PC-3 (cell line): Measurements from ENCODE around the gene PCBP1. TPM values are rescaled to one million over a fixed set of nuclear protein-coding genes. Genes with fewer than 3 reads are reported as not detected.
A peak's percentile ranks its signal among the peaks of the same experiment; 100 is the strongest.

Source experiments
- ATAC-seq: fragments of 200-7000 bp; cut with Tn5 transposase; 2 replicates; pipeline ENCODE4 v1.9.1; 2020; ENCODE audit warnings: mild to moderate bottlenecking, moderate library complexity
- BruUV-seq: library from RNA; stranded (reverse); fragments of 400-500 nt; replicated peaks from 2 replicates; lab custom pipeline; 2021; lab: Mats Ljungman, UMichigan
- CTCF ChIA-PET: fragments of 300-600 bp; sonication (Branson Sonifier 250); formaldehyde crosslinking; loops from one replicate; lab custom pipeline; 2022; ENCODE audit warnings: antibody characterized with exemption; lab: Charles Lee
- POLR2A ChIA-PET: fragments of 300-600 bp; sonication (Branson Sonifier 250); formaldehyde crosslinking; loops from one replicate; lab custom pipeline; 2022; ENCODE audit warnings: antibody characterized with exemption; ENCODE audit not compliant: unreplicated experiment; lab: Charles Lee
- DNase-seq: peaks from one replicate; pipeline ENCODE4 v3.0.0-alpha.2; 2015
- H2AFZ ChIP-seq: fragments of 300-600 bp; sonication (generic); 2 replicates; pipeline ENCODE4 v1.6.0; 2016; ENCODE audit warnings: antibody characterized with exemption, low read length
- H3F3A ChIP-seq: fragments of 300-600 bp; sonication (generic); one replicate; pipeline ENCODE4 v1.6.0; 2017; ENCODE audit warnings: antibody characterized with exemption, low read length, control low read depth, mild to moderate bottlenecking; ENCODE audit not compliant: unreplicated experiment
- H3K27ac ChIP-seq: fragments of 300-600 bp; sonication (generic); 2 replicates; pipeline ENCODE4 v1.5.1; 2016; ENCODE audit warnings: mild to moderate bottlenecking, low read length
- H3K27me3 ChIP-seq: fragments of 300-600 bp; sonication (generic); 2 replicates; pipeline ENCODE4 v1.6.1; 2016; ENCODE audit warnings: low read length, mixed read lengths
- H3K36me3 ChIP-seq: fragments of 300-600 bp; sonication (generic); 2 replicates; pipeline ENCODE4 v1.6.1; 2016; ENCODE audit warnings: low read depth, mixed run types, low read length, mixed read lengths
- H3K4me1 ChIP-seq: fragments of 300-600 bp; sonication (generic); 2 replicates; pipeline ENCODE4 v1.5.1; 2016; ENCODE audit warnings: low read length; ENCODE audit not compliant: insufficient read depth
- H3K4me2 ChIP-seq: fragments of 300-600 bp; sonication (generic); 2 replicates; pipeline ENCODE4 v1.6.0; 2016; ENCODE audit warnings: low read length
- H3K4me3 ChIP-seq: fragments of 300-600 bp; sonication (generic); 2 replicates; pipeline ENCODE4 v1.5.1; 2016; ENCODE audit warnings: mild to moderate bottlenecking, low read length, mixed read lengths
- H3K79me2 ChIP-seq: fragments of 300-600 bp; sonication (generic); 2 replicates; pipeline ENCODE4 v1.6.1; 2017; ENCODE audit warnings: low read length, mixed read lengths
- H3K9ac ChIP-seq: fragments of 300-600 bp; sonication (generic); 2 replicates; pipeline ENCODE4 v1.6.0; 2016; ENCODE audit warnings: mild to moderate bottlenecking, low read length
- H3K9me2 ChIP-seq: fragments of 300-600 bp; sonication (generic); replicated peaks from 2 replicates; pipeline ENCODE4 v1.6.1; 2016; ENCODE audit warnings: mixed run types, low read length, mixed read lengths
- H3K9me3 ChIP-seq: fragments of 300-600 bp; sonication (generic); 2 replicates; pipeline ENCODE4 v1.6.1; 2016; ENCODE audit warnings: low read length, mixed read lengths
- H4K20me1 ChIP-seq: fragments of 300-600 bp; sonication (generic); 2 replicates; pipeline ENCODE4 v1.6.1; 2016; ENCODE audit warnings: low read length, mixed read lengths
- CTCF ChIP-seq: fragments of 300-600 bp; sonication (generic); conservative IDR thresholded peaks from 2 replicates; pipeline ENCODE4 v1.5.1; 2017; ENCODE audit warnings: antibody characterized with exemption, low read depth, mild to moderate bottlenecking, low read length
- EZH2 ChIP-seq: fragments of 300-600 bp; sonication (generic); IDR thresholded peaks from one replicate; pipeline ENCODE4 v1.6.1; 2017; ENCODE audit warnings: antibody characterized with exemption, mild to moderate bottlenecking, low read length; ENCODE audit not compliant: unreplicated experiment
- EZH2phosphoT487 ChIP-seq: fragments of 300-600 bp; sonication (generic); IDR thresholded peaks from 2 replicates; pipeline ENCODE4 v1.6.1; 2018; ENCODE audit warnings: mild to moderate bottlenecking, antibody characterized with exemption, low read length, borderline replicate concordance
- intact Hi-C: fragments of 100-400 bp; cut with micrococcal nuclease; formaldehyde crosslinking; loops from 2 replicates; pipeline ENCODE4 v1.9.0; 2023
- total RNA-seq: library from RNA; depleted of rRNA; stranded (reverse); fragments of >200 nt; gene quantifications from 2 replicates; pipeline ENCODE4 v1.2.3, GENCODE V29; 2014

PCBP1 gene
- total RNA-seq, 1 experiment from 2014 or later: 39.2 TPM

DNA sequence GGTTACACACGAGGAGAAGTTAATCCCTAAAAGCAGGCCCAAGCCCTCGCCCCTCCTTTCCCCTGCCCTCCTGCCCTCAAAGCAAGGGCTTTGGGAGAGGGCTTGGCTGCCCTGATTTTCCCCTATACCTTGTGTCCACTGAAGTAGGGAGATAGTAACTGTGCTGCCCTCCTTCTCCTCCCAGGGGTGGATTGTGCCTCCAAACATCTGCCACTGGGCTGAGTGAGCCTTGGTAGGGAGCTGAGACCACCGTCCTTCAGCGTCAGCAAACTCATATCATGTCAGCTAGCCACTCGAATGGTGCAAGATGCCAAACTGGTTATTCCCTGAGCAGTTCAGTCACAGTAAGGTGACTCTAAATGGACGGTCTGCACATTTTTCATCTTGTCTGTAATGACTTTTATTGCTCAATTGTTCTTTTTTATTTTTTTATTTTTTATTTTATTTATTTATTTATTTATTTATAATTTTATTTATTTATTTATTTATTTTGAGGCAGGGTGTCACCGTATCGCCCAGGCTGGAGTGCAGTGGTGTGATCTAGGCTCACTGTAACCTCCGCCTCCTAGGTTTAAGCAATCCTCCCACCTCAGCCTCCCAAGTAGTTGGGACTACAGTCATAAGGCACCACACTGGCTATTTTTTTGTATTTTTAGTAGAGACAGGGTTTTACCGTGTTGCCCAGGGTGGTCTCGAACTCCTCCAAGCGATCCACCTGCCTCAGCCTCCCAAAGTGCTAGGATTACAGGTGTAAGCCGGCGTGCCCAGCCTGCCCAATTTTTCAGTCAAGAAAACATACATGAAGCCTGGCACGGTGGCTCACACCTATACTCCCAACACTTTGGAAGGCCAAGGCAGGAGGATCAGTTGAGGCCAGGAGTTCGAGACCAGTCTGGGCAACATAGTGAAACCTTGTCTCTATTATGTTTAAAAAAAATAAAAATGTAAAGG, 8.7 kb downstream of the PCBP1 start:
- Histone ChIP-seq H3K9me3 (no peaks in the 10 kb centered on the region), H3K9ac (peak overlapping the region; percentile 45; the same call in 1 of the 2 replicates), H3K4me3 (no peak overlapping the region), H3K4me1 (peaks cover 16% of the 10 kb centered on the region), H3K27ac (peak overlapping the region; percentile 56), H2AFZ (0 out of 2 replicates have a peak overlapping the region, but pooled peaks have one; percentile 16), H4K20me1 (no peaks in the 10 kb centered on the region), H3K9me2 (no peaks in the 10 kb centered on the region), H3K4me2 (0 out of 2 replicates have a peak overlapping the region, but pooled peaks have one; percentile 14), H3K27me3 (no peaks in the 10 kb centered on the region), H3K79me2 (no peaks in the 10 kb centered on the region), H3F3A (no peaks in the 10 kb centered on the region), H3K36me3 (no peaks in the 10 kb centered on the region)
- ChIA-PET POLR2A (interaction anchor here (0.6 to 1.0 kb wide), 2 partner anchors 32 to 182 kb away, joined by 4 to 5 read pairs; no protein-coding TSS in a partner anchor), CTCF (no interaction called here)
- ATAC-seq (no peak), DNase-seq (no peak)
- no peak for TF ChIP-seq EZH2
- TF ChIP-seq EZH2phosphoT487: no peak
- TF ChIP-seq CTCF: no peak
- BruUV-seq: no TSS peak
- intact Hi-C loops: no loop called here

DNA sequence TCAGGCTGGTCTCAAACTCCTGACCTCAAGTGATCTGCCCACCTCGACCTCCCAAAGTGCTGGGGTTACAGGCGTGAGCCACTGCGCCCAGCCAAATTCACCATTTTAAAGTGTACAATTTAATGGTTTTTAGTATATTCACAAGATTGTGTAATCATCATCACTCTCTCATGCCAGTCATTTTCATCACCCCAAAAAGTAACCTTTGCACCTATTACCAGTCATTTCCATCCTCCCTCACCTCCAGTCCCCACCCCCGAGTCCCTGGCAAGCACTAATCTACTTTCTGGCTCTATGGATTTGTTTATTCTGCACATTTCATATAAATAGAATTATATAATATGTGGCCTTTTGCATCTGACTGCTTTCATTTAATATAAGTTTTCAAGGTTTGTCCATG, 10.8 kb downstream of the PCBP1 start:
- peaks cover 16% of the 10 kb centered on the region for H3K4me1 ChIP-seq
- POLR2A ChIA-PET: no interaction called here
- CTCF ChIA-PET: no interaction called here

More for the DNA sequence above, 10.8 kb downstream of the PCBP1 start:
- Histone ChIP-seq H3K79me2 (no peaks in the 10 kb centered on the region), H3K36me3 (no peaks in the 10 kb centered on the region), H3K27ac (no peak overlapping the region), H3K9me2 (no peaks in the 10 kb centered on the region), H2AFZ (no peak overlapping the region), H3K4me2 (no peak overlapping the region), H3K4me3 (no peak overlapping the region), H3K27me3 (no peaks in the 10 kb centered on the region), H3F3A (no peaks in the 10 kb centered on the region), H3K9me3 (no peaks in the 10 kb centered on the region), H4K20me1 (no peaks in the 10 kb centered on the region), H3K9ac (no peak overlapping the region)
- intact Hi-C loops: no loop called here
- DNase-seq (no peak), ATAC-seq (no peak)
- no peak for TF ChIP-seq EZH2
- no peak for TF ChIP-seq CTCF
- no peak for TF ChIP-seq EZH2phosphoT487
- BruUV-seq: no TSS peak
